WTC11 (cell line): Measurements from ENCODE around the gene NUDT3. TPM values are rescaled to one million over a fixed set of nuclear protein-coding genes. Genes with fewer than 3 reads are reported as not detected.

Source experiments
- ATAC-seq: fragments of 200-7000 bp; cut with Tn5 transposase; 2 replicates; pipeline ENCODE4 v1.10.0; 2021; ENCODE audit warnings: mild to moderate bottlenecking, moderate library complexity
- CTCF ChIA-PET: fragments of 300-600 bp; sonication (Branson Sonifier 250); formaldehyde crosslinking; loops from one replicate; lab custom pipeline; 2021; ENCODE audit warnings: antibody characterized with exemption; lab: Charles Lee
- POLR2A ChIA-PET: fragments of 350-600 bp; sonication (Branson Sonifier 250); formaldehyde crosslinking; loops from one replicate; lab custom pipeline; 2021; ENCODE audit warnings: antibody characterized with exemption; lab: Charles Lee
- DNase-seq: peaks from one replicate; pipeline ENCODE4 v3.0.0; 2021; ENCODE audit warnings: low spot score
- H3K27ac Mint-ChIP-seq: 2 replicates; pipeline ENCODE4 v1.8.0; 2021; ENCODE audit warnings: mixed read lengths
- H3K27me3 Mint-ChIP-seq: 2 replicates; pipeline ENCODE4 v1.8.0; 2021; ENCODE audit warnings: low read depth, mild to moderate bottlenecking, moderate library complexity, mixed read lengths
- H3K36me3 Mint-ChIP-seq: 2 replicates; pipeline ENCODE4 v1.8.0; 2021; ENCODE audit warnings: mixed read lengths
- H3K4me1 Mint-ChIP-seq: 2 replicates; pipeline ENCODE4 v1.8.0; 2022; ENCODE audit warnings: mixed read lengths
- H3K4me3 Mint-ChIP-seq: 2 replicates; pipeline ENCODE4 v1.8.0; 2021; ENCODE audit warnings: mild to moderate bottlenecking, moderate library complexity, mixed read lengths
- H3K9me3 Mint-ChIP-seq: 2 replicates; pipeline ENCODE4 v1.8.0; 2021; ENCODE audit warnings: mixed read lengths
- GABPB1 ChIP-seq: sonication (generic); formaldehyde crosslinking; IDR thresholded peaks from 2 replicates; pipeline ENCODE4 v1.8.1; 2023; ENCODE audit warnings: mild to moderate bottlenecking, missing genetic modification reagents
- GTF2I ChIP-seq: fragments of 250-450 bp; sonication (Bioruptor Pico); conservative IDR thresholded peaks from 2 replicates; pipeline ENCODE4 v1.4.0; 2021; ENCODE audit warnings: mild to moderate bottlenecking
- IRF2 ChIP-seq: sonication (generic); formaldehyde crosslinking; IDR thresholded peaks from 2 replicates; pipeline ENCODE4 v1.8.0; 2022; ENCODE audit warnings: low read depth, missing genetic modification reagents, borderline replicate concordance
- JUN ChIP-seq: sonication (generic); formaldehyde crosslinking; IDR thresholded peaks from 2 replicates; pipeline ENCODE4 v1.8.0; 2023; ENCODE audit warnings: mild to moderate bottlenecking, missing genetic modification reagents
- NFE2L1 ChIP-seq: sonication (generic); formaldehyde crosslinking; IDR thresholded peaks from 2 replicates; pipeline ENCODE4 v1.8.1; 2023; ENCODE audit warnings: missing genetic modification reagents
- NR1H2 ChIP-seq: sonication (generic); formaldehyde crosslinking; IDR thresholded peaks from 2 replicates; pipeline ENCODE4 v1.9.0; 2021; ENCODE audit warnings: mild to moderate bottlenecking, moderate library complexity, missing genetic modification reagents
- OVOL2 ChIP-seq: fragments of 250-450 bp; sonication (Bioruptor Pico); IDR thresholded peaks from 2 replicates; pipeline ENCODE4 v1.9.0; 2021; ENCODE audit warnings: mild to moderate bottlenecking, borderline replicate concordance
- SMAD3 ChIP-seq: sonication (generic); formaldehyde crosslinking; IDR thresholded peaks from 2 replicates; pipeline ENCODE4 v1.8.0; 2022; ENCODE audit warnings: missing genetic modification reagents, mild to moderate bottlenecking, borderline replicate concordance
- SMAD4 ChIP-seq: sonication (generic); formaldehyde crosslinking; IDR thresholded peaks from 2 replicates; pipeline ENCODE4 v1.8.0; 2022; ENCODE audit warnings: mild to moderate bottlenecking, missing genetic modification reagents
- TEAD1 ChIP-seq: sonication (generic); formaldehyde crosslinking; IDR thresholded peaks from 2 replicates; pipeline ENCODE4 v1.8.0; 2022; ENCODE audit warnings: mild to moderate bottlenecking, missing genetic modification reagents
- ZBTB21 ChIP-seq: sonication (generic); formaldehyde crosslinking; IDR thresholded peaks from 2 replicates; pipeline ENCODE4 v1.8.1; 2023; ENCODE audit warnings: mild to moderate bottlenecking, missing genetic modification reagents, borderline replicate concordance
- ZNF219 ChIP-seq: sonication (generic); formaldehyde crosslinking; IDR thresholded peaks from 2 replicates; pipeline ENCODE4 v1.8.0; 2023; ENCODE audit warnings: missing genetic modification reagents, mild to moderate bottlenecking, borderline replicate concordance
- ZNF416 ChIP-seq: fragments of 250-450 bp; sonication (Bioruptor Pico); IDR thresholded peaks from 2 replicates; pipeline ENCODE4 v1.9.0; 2021; ENCODE audit warnings: mild to moderate bottlenecking, inconsistent platforms
- ZNF671 ChIP-seq: fragments of 250-450 bp; sonication (Bioruptor Pico); IDR thresholded peaks from 2 replicates; pipeline ENCODE4 v1.8.0; 2021; ENCODE audit warnings: mild to moderate bottlenecking
- total RNA-seq: library from RNA; stranded (reverse); gene quantifications from 3 replicates; pipeline ENCODE4 v1.2.3, GENCODE V29; 2021
- TF ChIP-seq, protein P1 (sequence below): fragments of 200-600 bp; IDR thresholded peaks from 2 replicates; pipeline ENCODE4 v1.8.0; 2022; ENCODE audit warnings: antibody characterized with exemption
- TF ChIP-seq, protein P2 (sequence below): sonication (generic); formaldehyde crosslinking; IDR thresholded peaks from 2 replicates; pipeline ENCODE4 v1.8.1; 2022; ENCODE audit warnings: missing genetic modification reagents, borderline replicate concordance
- TF ChIP-seq, protein P3 (sequence below): sonication (generic); formaldehyde crosslinking; IDR thresholded peaks from 2 replicates; pipeline ENCODE4 v1.8.0; 2023; ENCODE audit warnings: missing genetic modification reagents
- TF ChIP-seq, protein P4 (sequence below): fragments of 250-450 bp; sonication (Bioruptor Pico); IDR thresholded peaks from 2 replicates; pipeline ENCODE4 v1.9.0; 2021; ENCODE audit warnings: mild to moderate bottlenecking
- TF ChIP-seq, protein P5 (sequence below): fragments of 250-450 bp; sonication (Bioruptor Pico); IDR thresholded peaks from 2 replicates; pipeline ENCODE4 v1.9.0; 2021; ENCODE audit warnings: mild to moderate bottlenecking
- TF ChIP-seq, protein P6 (sequence below): sonication (generic); formaldehyde crosslinking; IDR thresholded peaks from 2 replicates; pipeline ENCODE4 v1.8.1; 2023; ENCODE audit warnings: mild to moderate bottlenecking, moderate library complexity, missing genetic modification reagents
- TF ChIP-seq, protein P7 (sequence below): sonication (generic); formaldehyde crosslinking; IDR thresholded peaks from 2 replicates; pipeline ENCODE4 v1.8.0; 2022; ENCODE audit warnings: mild to moderate bottlenecking, missing genetic modification reagents

Gene NUDT3
- total RNA-seq, 1 experiment from 2014 or later: 30.0 TPM

DNA sequence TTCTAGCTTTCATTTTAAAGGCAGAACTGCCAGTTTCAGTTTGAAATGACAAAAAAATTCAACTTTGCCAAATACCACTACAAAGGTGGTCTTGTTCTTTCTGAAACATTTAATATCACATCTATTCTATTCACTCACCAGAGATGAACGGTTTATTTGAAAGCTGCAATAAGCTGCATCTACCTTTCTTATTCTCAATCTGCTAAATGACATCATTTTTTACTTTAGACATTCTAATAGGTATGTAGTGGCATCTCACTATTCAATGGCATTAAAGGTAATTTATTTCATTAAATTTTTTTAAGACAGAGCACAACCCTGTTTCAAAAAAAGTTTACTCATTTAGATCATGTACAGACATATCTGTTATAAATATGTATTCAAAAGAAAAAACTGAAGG lies 77.2 kb downstream of the NUDT3 start:
- ATAC-seq (no peak), DNase-seq (no peak)
- Mint-ChIP-seq H3K27me3 (no peaks in the 10 kb centered on the region), H3K27ac (no peak overlapping the region), H3K9me3 (no peaks in the 10 kb centered on the region), H3K4me3 (no peak overlapping the region), H3K4me1 (peaks cover 30% of the 10 kb centered on the region), H3K36me3 (no peaks in the 10 kb centered on the region)
- ChIA-PET CTCF (no interaction called here), POLR2A (no interaction called here)
- TF ChIP-seq, protein P1, sequence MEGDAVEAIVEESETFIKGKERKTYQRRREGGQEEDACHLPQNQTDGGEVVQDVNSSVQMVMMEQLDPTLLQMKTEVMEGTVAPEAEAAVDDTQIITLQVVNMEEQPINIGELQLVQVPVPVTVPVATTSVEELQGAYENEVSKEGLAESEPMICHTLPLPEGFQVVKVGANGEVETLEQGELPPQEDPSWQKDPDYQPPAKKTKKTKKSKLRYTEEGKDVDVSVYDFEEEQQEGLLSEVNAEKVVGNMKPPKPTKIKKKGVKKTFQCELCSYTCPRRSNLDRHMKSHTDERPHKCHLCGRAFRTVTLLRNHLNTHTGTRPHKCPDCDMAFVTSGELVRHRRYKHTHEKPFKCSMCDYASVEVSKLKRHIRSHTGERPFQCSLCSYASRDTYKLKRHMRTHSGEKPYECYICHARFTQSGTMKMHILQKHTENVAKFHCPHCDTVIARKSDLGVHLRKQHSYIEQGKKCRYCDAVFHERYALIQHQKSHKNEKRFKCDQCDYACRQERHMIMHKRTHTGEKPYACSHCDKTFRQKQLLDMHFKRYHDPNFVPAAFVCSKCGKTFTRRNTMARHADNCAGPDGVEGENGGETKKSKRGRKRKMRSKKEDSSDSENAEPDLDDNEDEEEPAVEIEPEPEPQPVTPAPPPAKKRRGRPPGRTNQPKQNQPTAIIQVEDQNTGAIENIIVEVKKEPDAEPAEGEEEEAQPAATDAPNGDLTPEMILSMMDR: no peak
- TF ChIP-seq ZNF219 (CRISPR knock-in tag) (no peak), SMAD3 (no peak), JUN (CRISPR knock-in tag) (no peak), TEAD1 (CRISPR knock-in tag) (no peak), GABPB1 (CRISPR knock-in tag) (no peak), ZBTB21 (no peak), NFE2L1 (CRISPR knock-in tag) (no peak), IRF2 (no peak), GTF2I (CRISPR knock-in tag) (no peak), SMAD4 (CRISPR knock-in tag) (no peak)
- TF ChIP-seq, protein P2, sequence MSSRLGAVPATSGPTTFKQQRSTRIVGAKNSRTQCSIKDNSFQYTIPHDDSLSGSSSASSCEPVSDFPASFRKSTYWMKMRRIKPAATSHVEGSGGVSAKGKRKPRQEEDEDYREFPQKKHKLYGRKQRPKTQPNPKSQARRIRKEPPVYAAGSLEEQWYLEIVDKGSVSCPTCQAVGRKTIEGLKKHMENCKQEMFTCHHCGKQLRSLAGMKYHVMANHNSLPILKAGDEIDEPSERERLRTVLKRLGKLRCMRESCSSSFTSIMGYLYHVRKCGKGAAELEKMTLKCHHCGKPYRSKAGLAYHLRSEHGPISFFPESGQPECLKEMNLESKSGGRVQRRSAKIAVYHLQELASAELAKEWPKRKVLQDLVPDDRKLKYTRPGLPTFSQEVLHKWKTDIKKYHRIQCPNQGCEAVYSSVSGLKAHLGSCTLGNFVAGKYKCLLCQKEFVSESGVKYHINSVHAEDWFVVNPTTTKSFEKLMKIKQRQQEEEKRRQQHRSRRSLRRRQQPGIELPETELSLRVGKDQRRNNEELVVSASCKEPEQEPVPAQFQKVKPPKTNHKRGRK (CRISPR knock-in tag): no peak
- TF ChIP-seq, protein P3, sequence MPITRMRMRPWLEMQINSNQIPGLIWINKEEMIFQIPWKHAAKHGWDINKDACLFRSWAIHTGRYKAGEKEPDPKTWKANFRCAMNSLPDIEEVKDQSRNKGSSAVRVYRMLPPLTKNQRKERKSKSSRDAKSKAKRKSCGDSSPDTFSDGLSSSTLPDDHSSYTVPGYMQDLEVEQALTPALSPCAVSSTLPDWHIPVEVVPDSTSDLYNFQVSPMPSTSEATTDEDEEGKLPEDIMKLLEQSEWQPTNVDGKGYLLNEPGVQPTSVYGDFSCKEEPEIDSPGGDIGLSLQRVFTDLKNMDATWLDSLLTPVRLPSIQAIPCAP (CRISPR knock-in tag): no peak
- TF ChIP-seq, protein P4, sequence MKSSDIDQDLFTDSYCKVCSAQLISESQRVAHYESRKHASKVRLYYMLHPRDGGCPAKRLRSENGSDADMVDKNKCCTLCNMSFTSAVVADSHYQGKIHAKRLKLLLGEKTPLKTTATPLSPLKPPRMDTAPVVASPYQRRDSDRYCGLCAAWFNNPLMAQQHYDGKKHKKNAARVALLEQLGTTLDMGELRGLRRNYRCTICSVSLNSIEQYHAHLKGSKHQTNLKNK (CRISPR knock-in tag): no peak
- TF ChIP-seq, protein P5, sequence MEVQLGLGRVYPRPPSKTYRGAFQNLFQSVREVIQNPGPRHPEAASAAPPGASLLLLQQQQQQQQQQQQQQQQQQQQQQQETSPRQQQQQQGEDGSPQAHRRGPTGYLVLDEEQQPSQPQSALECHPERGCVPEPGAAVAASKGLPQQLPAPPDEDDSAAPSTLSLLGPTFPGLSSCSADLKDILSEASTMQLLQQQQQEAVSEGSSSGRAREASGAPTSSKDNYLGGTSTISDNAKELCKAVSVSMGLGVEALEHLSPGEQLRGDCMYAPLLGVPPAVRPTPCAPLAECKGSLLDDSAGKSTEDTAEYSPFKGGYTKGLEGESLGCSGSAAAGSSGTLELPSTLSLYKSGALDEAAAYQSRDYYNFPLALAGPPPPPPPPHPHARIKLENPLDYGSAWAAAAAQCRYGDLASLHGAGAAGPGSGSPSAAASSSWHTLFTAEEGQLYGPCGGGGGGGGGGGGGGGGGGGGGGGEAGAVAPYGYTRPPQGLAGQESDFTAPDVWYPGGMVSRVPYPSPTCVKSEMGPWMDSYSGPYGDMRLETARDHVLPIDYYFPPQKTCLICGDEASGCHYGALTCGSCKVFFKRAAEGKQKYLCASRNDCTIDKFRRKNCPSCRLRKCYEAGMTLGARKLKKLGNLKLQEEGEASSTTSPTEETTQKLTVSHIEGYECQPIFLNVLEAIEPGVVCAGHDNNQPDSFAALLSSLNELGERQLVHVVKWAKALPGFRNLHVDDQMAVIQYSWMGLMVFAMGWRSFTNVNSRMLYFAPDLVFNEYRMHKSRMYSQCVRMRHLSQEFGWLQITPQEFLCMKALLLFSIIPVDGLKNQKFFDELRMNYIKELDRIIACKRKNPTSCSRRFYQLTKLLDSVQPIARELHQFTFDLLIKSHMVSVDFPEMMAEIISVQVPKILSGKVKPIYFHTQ: no peak
- TF ChIP-seq, protein P6, sequence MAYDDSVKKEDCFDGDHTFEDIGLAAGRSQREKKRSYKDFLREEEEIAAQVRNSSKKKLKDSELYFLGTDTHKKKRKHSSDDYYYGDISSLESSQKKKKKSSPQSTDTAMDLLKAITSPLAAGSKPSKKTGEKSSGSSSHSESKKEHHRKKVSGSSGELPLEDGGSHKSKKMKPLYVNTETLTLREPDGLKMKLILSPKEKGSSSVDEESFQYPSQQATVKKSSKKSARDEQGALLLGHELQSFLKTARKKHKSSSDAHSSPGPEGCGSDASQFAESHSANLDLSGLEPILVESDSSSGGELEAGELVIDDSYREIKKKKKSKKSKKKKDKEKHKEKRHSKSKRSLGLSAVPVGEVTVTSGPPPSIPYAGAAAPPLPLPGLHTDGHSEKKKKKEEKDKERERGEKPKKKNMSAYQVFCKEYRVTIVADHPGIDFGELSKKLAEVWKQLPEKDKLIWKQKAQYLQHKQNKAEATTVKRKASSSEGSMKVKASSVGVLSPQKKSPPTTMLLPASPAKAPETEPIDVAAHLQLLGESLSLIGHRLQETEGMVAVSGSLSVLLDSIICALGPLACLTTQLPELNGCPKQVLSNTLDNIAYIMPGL (CRISPR knock-in tag): no peak

DNA sequence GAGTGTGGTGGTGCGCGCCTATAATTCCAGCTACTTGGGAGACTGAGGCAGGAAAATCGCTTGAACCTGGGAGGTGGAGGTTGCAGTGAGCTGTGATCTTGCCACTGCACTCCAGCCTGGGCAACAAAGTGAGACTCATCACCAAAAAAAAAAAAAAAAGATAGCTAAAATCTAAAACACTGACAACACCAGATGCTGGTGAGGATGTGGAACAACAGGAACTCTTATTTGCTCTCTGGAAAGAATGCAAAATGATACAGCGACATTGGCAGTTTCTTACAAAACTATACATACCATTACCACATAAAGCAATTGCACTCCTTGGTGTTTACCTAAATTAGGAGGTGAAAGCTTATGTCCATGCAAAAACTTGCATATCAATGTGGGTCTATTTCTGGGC lies 80.2 kb downstream of the NUDT3 start:
- Mint-ChIP-seq H3K4me3 (no peak overlapping the region), H3K27me3 (no peaks in the 10 kb centered on the region), H3K4me1 (peaks cover 25% of the 10 kb centered on the region), H3K27ac (no peak overlapping the region), H3K9me3 (no peaks in the 10 kb centered on the region), H3K36me3 (no peaks in the 10 kb centered on the region)
- TF ChIP-seq OVOL2 (CRISPR knock-in tag) (no peak), ZNF671 (CRISPR knock-in tag) (no peak), NR1H2 (no peak), ZNF416 (CRISPR knock-in tag) (no peak)
- TF ChIP-seq, protein P7, sequence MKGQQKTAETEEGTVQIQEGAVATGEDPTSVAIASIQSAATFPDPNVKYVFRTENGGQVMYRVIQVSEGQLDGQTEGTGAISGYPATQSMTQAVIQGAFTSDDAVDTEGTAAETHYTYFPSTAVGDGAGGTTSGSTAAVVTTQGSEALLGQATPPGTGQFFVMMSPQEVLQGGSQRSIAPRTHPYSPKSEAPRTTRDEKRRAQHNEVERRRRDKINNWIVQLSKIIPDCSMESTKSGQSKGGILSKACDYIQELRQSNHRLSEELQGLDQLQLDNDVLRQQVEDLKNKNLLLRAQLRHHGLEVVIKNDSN (CRISPR knock-in tag): no peak
- POLR2A ChIA-PET: interaction anchor here (0.7 kb wide), 1 partner anchor 51 kb away, joined by 3 read pairs; no protein-coding TSS in a partner anchor
- ATAC-seq: no peak
- CTCF ChIA-PET: interaction anchor here (0.6 kb wide), 1 partner anchor 103 kb away, joined by 4 read pairs; no protein-coding TSS in a partner anchor
- no peak for DNase-seq
